Neural cell (in vitro differentiated cells): Measurements from ENCODE around the gene MOB3B.

Source experiments
- CTCF ChIP-seq: fragments of 450-650 bp; IDR thresholded peaks from 2 replicates; pipeline ENCODE4 v1.5.1; 2014; ENCODE audit warnings: antibody characterized with exemption, mild to moderate bottlenecking, moderate library complexity; ENCODE audit not compliant: poor library complexity, severe bottlenecking
- EZH2 ChIP-seq: fragments of 200-600, 300-800 bp; shearing (Covaris generic), sonication (generic); IDR thresholded peaks from 2 replicates; pipeline ENCODE4 v1.6.1; 2014; ENCODE audit warnings: antibody characterized with exemption, low read length, borderline replicate concordance, mild to moderate bottlenecking; ENCODE audit not compliant: insufficient read depth, poor library complexity, severe bottlenecking
- POLR2AphosphoS5 ChIP-seq: IDR thresholded peaks from 2 replicates; pipeline ENCODE4 v1.6.1; 2012
- RAD21 ChIP-seq: fragments of 450-650 bp; conservative IDR thresholded peaks from 2 replicates; pipeline ENCODE4 v1.6.1; 2014; ENCODE audit warnings: antibody characterized with exemption, mild to moderate bottlenecking, moderate library complexity
- SMC3 ChIP-seq: fragments of 450-650 bp; conservative IDR thresholded peaks from 2 replicates; pipeline ENCODE4 v1.6.1; 2014; ENCODE audit warnings: antibody characterized with exemption, mild to moderate bottlenecking, moderate library complexity; ENCODE audit not compliant: poor library complexity
- TAF1 ChIP-seq: IDR thresholded peaks from 2 replicates; pipeline ENCODE4 v1.6.1; 2012; ENCODE audit warnings: low read depth

- TF ChIP-seq POLR2AphosphoS5 (no peak), SMC3 (no peak), CTCF (no peak), EZH2 (no peak), TAF1 (no peak), RAD21 (no peak)
Measured at GRCh38 chr9:27350382-27350976, 179.1 kb downstream of the MOB3B start.
